GM23248 (cell line): Measurements from ENCODE around the gene EFNA2.

Experiments
- EZH2 ChIP-seq: fragments of 200-600 bp; sonication (generic); IDR thresholded peaks from 2 replicates; pipeline ENCODE4 v1.6.1; 2018; ENCODE audit warnings: antibody characterized with exemption, mild to moderate bottlenecking; ENCODE audit not compliant: insufficient read depth, poor library complexity, severe bottlenecking
- EZH2phosphoT487 ChIP-seq: fragments of 200-600 bp; sonication (generic); IDR thresholded peaks from 2 replicates; pipeline ENCODE4 v1.6.1; 2018; ENCODE audit warnings: antibody characterized with exemption, moderate library complexity, mild to moderate bottlenecking, low read depth; ENCODE audit not compliant: insufficient read depth

- TF ChIP-seq EZH2 (peak; percentile 87), EZH2phosphoT487 (no peak)
Measured at GRCh38 chr19:1284979-1285736, 515 bp upstream of the EFNA2 start.
